Heart left ventricle (tissue), 13 donors: ENCODE data around the gene NPR3.

Experiments
- CTCF ChIP-seq, 12 donors: fragments of 200-600 bp; sonication (generic) in 4 of 12; IDR thresholded peaks; one replicate each; pipeline versions ENCODE4 v1.5.0 to v1.8.0; 2018 to 2022; ENCODE audit warnings: antibody characterized with exemption in 12 of 12, mild to moderate bottlenecking in 5 of 12
- POLR2A ChIP-seq, 2 donors: fragments of 450-650 bp; IDR thresholded peaks; one replicate each; pipeline ENCODE4 v1.6.1; 2017; ENCODE audit warnings: antibody characterized with exemption in 2 of 2, mild to moderate bottlenecking in 2 of 2, moderate library complexity in 2 of 2
- donor health status: ischemic (EF 13 %, LVEDD 7.1; RV severe dilation, severe dysfunction).
- donor health status: DM: no; HTN: yes; CAD: no.
- donor health status: DM: no; HTN: no; CAD: no.
- donor health status: ischemic (EF 25% LVEDD 6.9; RV normal size, moderate dysfunction).
- donor health status: ischemic (EF 25% LVEDD 5.7; RV mildly dilated, moderate dysfunction).
- donor health status: ischemic (EF 35%, LVEDD 5.7; RV mildly dilated, moderate dysfunction).
- donor health status: nonischemic (EF 11% LVEDD 7.7; RV severe dilation, severe dysfunction).
- donor health status: DM: yes; HTN: yes; CAD: no.
- donor health status: PGD.
- donor health status: ischemic (EF 29% LVEDD 5.4; RV normal size, mild dysfunction).
- donor health status: nonischemic (EF 23%, LVEDD 6.1; RV moderate dilation, normal function).

GRCh38 chr5:32736842-32737241 is 25.7 kb downstream of the NPR3 start:
- TF ChIP-seq CTCF (IDR thresholded peaks at IDR 0.05): no peak
- TF ChIP-seq POLR2A (IDR thresholded peaks at IDR 0.05): no peak
